ENCODE measurements around the gene C4BPB.
"Not testable (repeated sequence)": the region's sequence is repeated elsewhere in the genome, so short reads cannot be mapped to it uniquely, and the experiment has no call there.

C4BPB gene

GRCh38 chr1:207088701-207089626 is at the start of gene C4BPB:
Gene C4BPB, plus strand, starts transcription at chr1:207088860. Its CDS starts 672 bp downstream, at chr1:207089532.
- no peak for DNase-seq (ENCODE audit: low read depth, low spot score)

DNA sequence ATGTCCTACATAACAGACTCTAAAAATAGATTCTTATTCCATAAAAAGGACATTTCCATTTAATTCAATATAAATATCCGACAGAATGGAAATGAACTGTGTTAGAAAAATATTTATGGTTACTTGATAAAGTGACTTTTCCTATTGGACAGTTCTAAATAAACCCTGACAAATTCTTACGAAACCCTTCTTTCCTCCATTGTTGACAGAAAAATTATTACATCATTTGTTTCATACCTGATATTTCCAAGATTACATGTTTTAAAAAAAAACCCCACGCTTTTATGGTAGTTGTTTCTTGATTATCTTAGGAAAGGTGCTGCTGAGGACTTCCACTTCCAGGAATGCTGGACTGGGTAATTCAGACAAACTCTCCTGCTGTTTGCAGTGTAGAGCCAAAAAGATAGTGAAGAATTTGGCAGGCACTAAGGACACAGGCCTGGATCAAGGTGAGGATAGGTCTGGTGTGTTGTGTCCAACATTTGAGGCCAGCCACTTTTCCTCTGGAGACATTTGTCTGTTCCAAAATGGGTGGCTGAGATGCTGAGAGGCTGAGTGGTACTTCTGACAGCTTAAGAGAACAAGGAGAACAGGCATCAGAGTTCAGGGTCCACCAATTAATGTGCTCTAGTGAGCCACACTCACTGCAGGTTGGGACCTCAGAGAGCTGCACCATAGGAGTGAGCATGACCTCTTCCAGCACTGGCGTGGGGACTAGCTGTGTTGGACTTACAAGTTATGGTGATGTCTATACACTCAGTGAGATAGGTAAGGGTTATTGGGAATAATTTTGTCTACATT is 49.1 kb upstream of the C4BPB start:
- no peak for DNase-seq (ENCODE audit: low read depth, low spot score)

GRCh38 chr1:207040181-207040533 is 48.5 kb upstream of the C4BPB start:
- no peak for DNase-seq (ENCODE audit: low read depth, low spot score)

DNA sequence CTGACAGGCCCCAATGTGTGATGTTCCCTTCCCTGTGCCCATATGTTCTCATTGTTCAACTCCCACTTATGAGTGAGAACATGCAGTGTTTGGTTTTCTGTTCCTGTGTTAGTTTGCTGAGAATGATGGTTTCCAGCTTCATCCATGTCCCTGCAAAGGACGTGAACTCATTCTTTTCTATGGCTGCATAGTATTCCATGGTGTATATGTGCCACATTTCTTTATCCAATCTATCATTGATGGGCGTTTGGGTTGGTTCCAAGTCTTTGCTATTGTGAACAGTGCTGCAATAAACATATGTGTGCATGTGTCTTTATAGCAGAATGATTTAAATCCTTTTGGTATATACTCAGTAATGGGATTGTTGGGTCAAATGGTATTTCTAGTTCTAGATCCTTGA is 47.3 kb upstream of the C4BPB start:
- not testable (repeated sequence) for DNase-seq (ENCODE audit: low read depth, low spot score)

DNA sequence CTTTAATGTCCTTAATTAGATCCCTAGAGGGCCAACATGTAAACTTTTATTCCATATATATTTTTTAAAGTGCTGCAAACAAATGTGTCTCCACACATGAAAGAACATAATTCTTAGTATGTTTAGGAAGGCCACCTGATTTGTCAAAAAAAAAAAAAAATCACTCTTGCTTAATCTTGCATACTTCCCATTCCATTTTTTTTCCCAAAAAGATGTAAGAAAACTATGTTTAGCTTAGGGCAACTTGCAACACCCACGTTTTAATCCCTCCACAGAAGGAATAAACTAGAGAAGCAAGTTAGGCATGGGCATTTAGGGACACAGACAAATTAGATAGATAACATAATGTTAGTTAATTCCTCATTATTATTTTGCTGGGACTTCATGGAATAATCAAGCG is 43.2 kb upstream of the C4BPB start:
- no peak for DNase-seq (ENCODE audit: low read depth, low spot score)

GRCh38 chr1:207047505-207047904 is 41.2 kb upstream of the C4BPB start:
- DNase-seq (ENCODE audit: low read depth, low spot score), result no peak

DNA sequence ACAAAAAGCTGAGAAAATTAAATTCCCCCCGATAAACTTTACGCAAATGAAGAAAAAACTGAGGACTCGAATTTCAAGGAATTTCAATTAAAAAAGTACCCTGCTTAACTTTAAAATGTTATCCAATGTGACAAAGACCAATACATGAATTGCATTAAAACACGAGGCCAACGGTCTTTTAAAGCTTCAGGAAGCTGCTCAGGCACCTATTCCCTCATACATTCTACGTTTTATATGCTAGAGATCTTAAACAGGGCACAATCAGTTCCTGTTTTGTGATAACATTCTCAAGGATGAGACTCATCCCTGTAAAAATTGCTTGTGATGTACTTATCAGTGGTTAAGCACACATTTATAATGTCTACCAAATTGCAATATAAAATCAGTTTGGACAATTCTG is 40.6 kb upstream of the C4BPB start:
- no peak for DNase-seq (ENCODE audit: low read depth, low spot score)

GRCh38 chr1:207049054-207049453 is 39.6 kb upstream of the C4BPB start:
- DNase-seq (ENCODE audit: low read depth, low spot score), result no peak

GRCh38 chr1:207049514-207049913 is 39.1 kb upstream of the C4BPB start:
- no peak for DNase-seq (ENCODE audit: low read depth, low spot score)

DNA sequence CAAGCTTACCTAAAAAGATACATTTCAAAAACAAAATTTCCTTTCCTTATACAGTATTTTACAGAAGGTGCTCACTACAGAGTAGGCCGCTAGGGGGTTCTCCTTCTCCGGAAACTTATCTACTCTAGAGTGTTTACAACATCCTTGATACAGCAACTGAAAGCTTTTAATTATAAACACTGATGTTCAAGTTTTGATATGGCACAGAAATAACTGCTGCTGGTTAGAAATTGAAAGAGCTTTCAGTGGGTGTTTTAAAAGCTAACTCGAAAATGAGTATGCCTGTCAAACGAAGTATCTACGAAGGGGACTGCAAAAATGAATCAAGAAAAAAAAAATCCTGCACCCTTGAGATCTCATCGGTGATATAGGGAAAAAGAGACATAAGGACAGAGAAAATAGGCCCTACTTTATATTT is 38.7 kb upstream of the C4BPB start:
- DNase-seq (ENCODE audit: low read depth, low spot score), result no peak

DNA sequence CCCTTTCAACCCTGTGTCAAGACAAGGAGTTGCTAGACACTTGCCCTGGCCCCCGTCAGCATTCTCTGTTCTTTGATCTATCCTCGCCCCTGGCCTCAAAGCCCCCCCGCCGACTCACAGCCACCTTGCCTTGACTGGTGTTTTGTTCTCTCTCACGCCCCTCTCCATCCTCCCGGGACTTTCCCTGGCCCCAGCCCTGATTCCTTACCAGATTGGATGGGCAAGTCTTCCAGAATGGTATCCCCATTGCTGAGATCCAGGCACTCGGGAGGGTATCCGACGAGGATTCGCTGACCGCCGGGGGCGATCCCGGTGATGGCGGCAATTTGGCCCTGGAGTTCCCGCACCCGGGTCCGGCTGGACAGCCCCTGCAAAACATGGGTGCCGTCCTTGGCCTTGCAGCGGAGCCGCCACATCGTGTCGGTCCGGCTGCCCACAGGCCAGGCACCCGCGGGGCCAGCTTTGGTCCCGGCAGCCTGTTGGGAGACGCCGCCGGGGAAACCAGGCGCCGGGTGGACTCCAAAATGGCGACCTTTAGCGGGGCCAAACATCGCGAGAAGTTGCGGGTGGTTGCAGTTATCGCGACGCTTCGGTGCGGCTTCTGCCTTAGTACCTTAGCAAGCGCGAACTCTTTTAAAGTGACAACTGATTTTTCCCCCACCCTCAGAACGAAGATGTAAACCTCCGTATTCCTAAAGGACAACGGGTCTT is 38.0 kb upstream of the C4BPB start:
- no peak for DNase-seq (ENCODE audit: low read depth, low spot score)

DNA sequence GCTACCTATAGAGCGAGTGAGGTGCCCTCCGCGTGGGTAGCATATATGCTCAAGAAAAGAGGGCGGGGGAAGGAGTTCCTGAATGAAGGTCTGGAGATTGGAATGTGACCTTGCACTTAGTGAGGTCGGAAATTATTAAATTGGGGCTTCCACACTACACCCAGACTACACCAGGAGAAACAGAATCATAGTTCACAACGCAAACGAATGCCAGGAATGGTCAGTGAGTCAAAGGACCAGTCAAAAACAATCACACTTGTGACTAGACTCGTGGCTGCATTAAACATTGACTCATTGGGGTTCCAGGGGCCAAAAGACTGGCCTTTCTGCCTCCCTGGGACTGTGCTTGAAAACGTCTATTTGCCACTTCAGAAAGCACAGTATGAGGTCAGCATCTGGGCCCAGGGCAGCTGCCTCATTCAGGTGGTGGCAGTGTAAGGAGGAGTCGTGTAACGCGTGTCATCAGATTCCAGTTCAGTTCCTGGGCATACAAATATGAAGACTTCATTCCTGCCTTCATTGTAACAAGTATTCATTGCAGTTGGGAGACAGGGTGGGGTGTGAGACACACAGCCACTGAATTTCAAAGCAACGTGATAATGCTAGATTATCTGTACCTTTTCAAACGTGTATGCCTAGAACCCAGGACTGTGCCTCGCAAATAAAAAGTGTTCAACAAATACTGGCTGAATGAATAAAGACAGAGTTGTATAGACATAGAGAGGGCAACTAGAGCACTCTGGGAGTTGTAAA is 37.3 kb upstream of the C4BPB start, which contains the start of gene YOD1:
YOD1 (minus strand) TSS at position 18 of the 753 bp plus-strand sequence. CDS start 178 bp downstream, outside the sequence.
- no peak for DNase-seq (ENCODE audit: low read depth, low spot score)

- peak; percentile 97 for DNase-seq (ENCODE audit: low read depth, low spot score)
Observed at GRCh38 chr1:207052911-207053769, 35.5 kb upstream of the C4BPB start, which contains the start of gene PFKFB2. Gene PFKFB2, plus strand, starts transcription at chr1:207053275. Its CDS starts 1,443 bp downstream, at chr1:207054718.

GRCh38 chr1:207054491-207054890 is 34.2 kb upstream of the C4BPB start:
- DNase-seq (ENCODE audit: low read depth, low spot score), result no peak

DNA sequence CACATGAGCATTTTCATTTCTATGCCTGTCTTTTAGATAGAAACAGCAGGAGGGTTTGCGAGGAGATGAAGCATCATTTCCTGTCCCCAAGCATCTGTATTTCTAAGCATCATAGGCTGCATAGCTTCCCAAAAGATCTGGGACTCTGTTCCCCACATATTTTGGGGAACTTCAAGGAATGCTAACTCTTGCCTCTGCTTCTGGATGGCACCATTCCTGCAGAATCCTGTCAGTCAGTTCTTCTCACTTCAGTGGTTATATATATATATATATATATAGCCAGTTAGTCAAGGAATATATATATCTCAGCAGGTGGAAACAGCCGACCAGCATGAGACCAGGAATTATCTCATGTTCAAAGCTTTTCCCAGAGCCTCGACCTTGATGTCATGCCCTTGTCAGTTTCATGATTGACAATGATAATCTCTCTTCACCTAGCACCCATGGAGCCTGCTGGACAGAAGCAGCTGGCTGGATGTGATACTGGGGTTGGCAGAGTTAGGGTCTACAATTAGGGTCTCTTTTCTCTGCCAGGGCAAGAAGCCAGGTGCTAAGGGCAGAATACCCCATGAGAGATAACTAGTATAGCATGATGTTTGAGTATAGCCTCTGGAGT is 33.2 kb upstream of the C4BPB start:
- DNase-seq (ENCODE audit: low read depth, low spot score), result no peak

- no peak for DNase-seq (ENCODE audit: low read depth, low spot score)
Observed at GRCh38 chr1:207056673-207057072, 32.0 kb upstream of the C4BPB start.

DNA sequence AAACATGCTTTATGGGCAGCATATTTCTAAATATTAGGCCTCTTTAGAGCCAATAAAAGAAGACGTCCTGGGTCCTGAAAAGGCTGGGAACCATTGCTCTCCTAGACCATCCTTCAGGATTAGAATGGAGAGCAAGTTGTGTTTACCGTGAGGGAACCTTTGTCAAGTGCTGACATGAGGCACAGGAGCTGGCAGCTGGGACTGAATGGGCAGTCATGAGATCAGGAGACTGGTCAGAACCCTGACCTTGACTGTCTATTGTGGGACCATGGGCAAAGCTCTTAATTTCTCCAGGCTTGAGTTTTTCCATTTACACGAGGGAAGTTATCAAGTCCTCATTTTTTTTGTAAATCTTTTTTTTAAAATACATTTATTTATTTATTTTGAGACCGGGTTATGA is 30.4 kb upstream of the C4BPB start:
- no peak for DNase-seq (ENCODE audit: low read depth, low spot score)

DNA sequence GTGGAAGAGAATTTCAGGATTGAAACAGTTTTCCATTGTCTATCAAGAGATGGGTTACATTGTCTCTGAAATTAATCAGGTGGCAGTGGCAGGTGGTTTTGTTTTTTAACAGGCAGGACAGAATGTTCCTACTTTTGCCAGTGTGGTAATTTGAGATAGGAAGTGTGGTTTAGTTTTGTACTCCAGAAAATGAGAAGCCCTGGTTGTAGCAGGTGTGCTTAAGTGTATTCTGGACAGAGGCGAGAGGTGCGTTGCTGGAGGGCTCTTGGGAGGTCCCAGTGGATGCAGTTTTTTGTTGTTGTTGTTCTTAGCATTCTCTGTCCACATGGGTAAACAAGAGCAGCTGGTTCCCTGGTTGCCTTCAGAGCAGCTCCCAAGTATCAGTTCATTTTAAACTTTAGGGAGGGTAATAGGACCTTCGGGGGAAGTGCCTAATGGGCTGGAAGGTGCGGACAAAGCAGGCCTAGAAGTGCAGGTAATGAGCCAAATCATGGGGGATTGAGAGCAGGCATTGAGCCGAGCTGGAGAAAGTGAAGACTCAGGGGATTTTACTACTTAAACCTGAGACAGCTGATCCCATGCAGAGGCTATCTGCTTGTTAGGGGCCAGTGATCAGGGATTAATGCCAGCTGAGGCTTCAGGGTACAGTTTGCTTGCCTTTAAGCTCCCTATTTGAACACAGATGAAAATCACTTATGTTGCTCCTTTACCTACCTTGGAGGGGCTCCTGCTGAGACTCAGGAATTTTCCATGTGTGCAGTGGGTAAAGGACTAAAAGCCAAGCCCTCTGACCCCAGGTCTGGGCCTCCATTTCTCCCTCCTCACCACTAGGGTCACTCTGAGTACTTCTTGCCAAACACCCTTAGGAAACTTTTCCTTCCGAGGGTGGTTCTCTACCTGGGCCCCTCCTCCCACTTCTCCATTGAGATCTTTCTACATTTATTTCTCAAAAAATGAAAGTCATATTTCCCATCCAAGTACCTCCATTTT is 29.5 kb upstream of the C4BPB start:
- no peak for DNase-seq (ENCODE audit: low read depth, low spot score)
